IMR-90 (cell line): ENCODE measurements around the gene TMC3. TPM values are rescaled to one million over a fixed set of nuclear protein-coding genes. Genes with fewer than 3 reads are reported as not detected.

ENCODE experiments used
- ATAC-seq: fragments of 200-7000 bp; cut with Tn5 transposase; 2 replicates; pipeline ENCODE4 v1.9.1; 2020; ENCODE audit warnings: low read depth, mild to moderate bottlenecking, moderate library complexity
- BruUV-seq: library from RNA; stranded (reverse); fragments of 400-500 nt; replicated peaks from 2 replicates; lab custom pipeline; 2021; lab: Mats Ljungman, UMichigan
- CTCF ChIA-PET: fragments of 300-600 bp; formaldehyde crosslinking; extraction: SDS; loops from one replicate; lab custom pipeline; 2021; ENCODE audit warnings: antibody characterized with exemption; lab: Yijun Ruan, JAX
- POLR2A ChIA-PET: fragments of 300-600 bp; sonication (Branson Sonifier 250); formaldehyde crosslinking; loops from one replicate; lab custom pipeline; 2022; ENCODE audit warnings: antibody characterized with exemption; ENCODE audit not compliant: unreplicated experiment; lab: Charles Lee
- DNase-seq: peaks from one replicate; pipeline ENCODE4 v3.0.0; 2013
- H2AFZ ChIP-seq: replicated peaks from 2 replicates; pipeline ENCODE3; 2013; ENCODE audit warnings: low read length, mild to moderate bottlenecking; ENCODE audit not compliant: poor library complexity
- H2AK5ac ChIP-seq: 2 replicates; pipeline ENCODE4 v1.6.1; 2013; ENCODE audit warnings: low read depth, low read length, inconsistent platforms
- H2AK9ac ChIP-seq: replicated peaks from 2 replicates; pipeline ENCODE3; 2013; ENCODE audit warnings: mild to moderate bottlenecking, low read depth, low read length, moderate library complexity; ENCODE audit not compliant: poor library complexity
- H2BK120ac ChIP-seq: 2 replicates; pipeline ENCODE4 v1.6.1; 2013; ENCODE audit warnings: low read depth, low read length, inconsistent platforms
- H2BK15ac ChIP-seq: 3 replicates; pipeline ENCODE4 v1.6.1; 2013; ENCODE audit warnings: low read depth, low read length, inconsistent platforms
- H2BK20ac ChIP-seq: 2 replicates; pipeline ENCODE4 v1.6.1; 2013; ENCODE audit warnings: low read depth, mild to moderate bottlenecking, inconsistent platforms, low read length, moderate library complexity
- H2BK5ac ChIP-seq: 2 replicates; pipeline ENCODE4 v1.6.1; 2013; ENCODE audit warnings: mild to moderate bottlenecking, low read depth, low read length, inconsistent platforms; ENCODE audit not compliant: poor library complexity, severe bottlenecking
- H3K14ac ChIP-seq: replicated peaks from 2 replicates; pipeline ENCODE4 v1.6.1; 2013; ENCODE audit warnings: low read depth, low read length, inconsistent platforms
- H3K18ac ChIP-seq: 2 replicates; pipeline ENCODE4 v1.6.1; 2013; ENCODE audit warnings: low read depth, low read length, control low read depth
- H3K23ac ChIP-seq: 2 replicates; pipeline ENCODE4 v1.6.1; 2013; ENCODE audit warnings: low read depth, low read length, inconsistent platforms
- H3K27ac ChIP-seq: 2 replicates; pipeline ENCODE4 v1.5.1; 2013; ENCODE audit warnings: mild to moderate bottlenecking, control low read depth, low read length; ENCODE audit not compliant: insufficient read depth
- H3K27me3 ChIP-seq: 2 replicates; pipeline ENCODE4 v1.6.1; 2013; ENCODE audit warnings: low read length; ENCODE audit not compliant: control insufficient read depth, insufficient read depth
- H3K36me3 ChIP-seq: 2 replicates; pipeline ENCODE4 v1.6.1; 2013; ENCODE audit warnings: low read length, mixed read lengths; ENCODE audit not compliant: control insufficient read depth, insufficient read depth
- H3K4ac ChIP-seq: 2 replicates; pipeline ENCODE4 v1.6.1; 2013; ENCODE audit warnings: low read depth, low read length, inconsistent platforms
- H3K4me1 ChIP-seq: 2 replicates; pipeline ENCODE4 v1.6.1; 2013; ENCODE audit warnings: low read length, mixed read lengths; ENCODE audit not compliant: control insufficient read depth, insufficient read depth
- H3K4me2 ChIP-seq: 2 replicates; pipeline ENCODE4 v1.6.1; 2013; ENCODE audit warnings: low read depth, mild to moderate bottlenecking, control low read depth, low read length, moderate library complexity
- H3K4me3 ChIP-seq: 2 replicates; pipeline ENCODE4 v1.5.1; 2013; ENCODE audit warnings: low read depth, mild to moderate bottlenecking, control low read depth, low read length, moderate library complexity; ENCODE audit not compliant: insufficient read depth
- H3K56ac ChIP-seq: 2 replicates; pipeline ENCODE4 v1.6.1; 2013; ENCODE audit warnings: low read length, inconsistent platforms; ENCODE audit not compliant: insufficient read depth; ENCODE audit errors: extremely low read depth
- H3K79me1 ChIP-seq, 2 experiments: 2 replicates each; pipeline ENCODE4 v1.6.1; 2013; ENCODE audit warnings: low read length in 2 of 2, inconsistent platforms in 1 of 2, low read depth in 1 of 2
- H3K9ac ChIP-seq: 2 replicates; pipeline ENCODE4 v1.6.1; 2013; ENCODE audit warnings: low read depth, low read length, control low read depth
- H3K9me1 ChIP-seq: 2 replicates; pipeline ENCODE4 v1.6.1; 2013; ENCODE audit warnings: low read length, inconsistent platforms; ENCODE audit not compliant: insufficient read depth
- H3K9me3 ChIP-seq: 2 replicates; pipeline ENCODE4 v1.6.1; 2013; ENCODE audit warnings: low read length; ENCODE audit not compliant: control insufficient read depth, insufficient read depth
- H4K20me1 ChIP-seq: 2 replicates; pipeline ENCODE4 v1.6.1; 2013; ENCODE audit warnings: low read length, inconsistent platforms; ENCODE audit not compliant: insufficient read depth
- H4K5ac ChIP-seq: 2 replicates; pipeline ENCODE4 v1.6.1; 2013; ENCODE audit warnings: mild to moderate bottlenecking, low read depth, low read length, control low read depth
- H4K8ac ChIP-seq, 2 experiments: 2 replicates each; pipeline ENCODE4 v1.6.1; 2013; ENCODE audit warnings: low read depth in 2 of 2, low read length in 2 of 2, control low read depth in 1 of 2, inconsistent platforms in 1 of 2
- H4K91ac ChIP-seq: 2 replicates; pipeline ENCODE4 v1.6.1; 2013; ENCODE audit warnings: low read depth, low read length, inconsistent platforms; ENCODE audit not compliant: insufficient read depth
- CEBPB ChIP-seq: IDR thresholded peaks from 2 replicates; pipeline ENCODE4 v1.6.1; 2012; ENCODE audit warnings: low read depth, low read length, improper control_type of control experiment
- MAFK ChIP-seq: IDR thresholded peaks from 2 replicates; pipeline ENCODE4 v1.6.1; 2012; ENCODE audit warnings: low read depth, low read length, improper control_type of control experiment
- WGBS, 2 experiments: methylation state at CpG; one replicate each; pipeline versions ENCODE4 v1.1.5 to v1.1.7; 2013; ENCODE audit warnings: missing lambda C conversion rate in 2 of 2; ENCODE audit not compliant: insufficient read length in 1 of 2; ENCODE audit errors: extremely low coverage in 2 of 2; 5-methylcytosine and 5-hydroxymethylcytosine counted together
- dilution Hi-C: fragments of 300-500 bp; cut with HindIII; formaldehyde crosslinking; loops from one replicate; pipeline ENCODE4 v1.14.3; 2018; ENCODE audit warnings: low sequenced_read_pairs; ENCODE audit not compliant: unreplicated experiment
- in situ Hi-C: fragments of 300-500 bp; cut with MboI; formaldehyde crosslinking; loops from 3 replicates; pipeline ENCODE4 v1.14.3; 2019; ENCODE audit warnings: low sequenced_read_pairs, inconsistent platforms, mixed read lengths
- intact Hi-C: fragments of 100-400 bp; cut with micrococcal nuclease; formaldehyde crosslinking; loops from 2 replicates; pipeline ENCODE4 v1.10.0; 2022
- polyA plus RNA-seq, 3 experiments: library from polyadenylated mRNA; depleted of rRNA; stranded (reverse); fragments of >200 nt; gene quantifications; 2 replicates each; pipeline ENCODE4 v1.2.3, GENCODE V29; 2012; ENCODE audit warnings: low replicate concordance in 1 of 3
- total RNA-seq: library from RNA; depleted of rRNA; stranded (reverse); fragments of >200 nt; gene quantifications from 2 replicates; pipeline ENCODE4 v1.2.3, GENCODE V29; 2012

TMC3 gene
- total and polyA plus RNA-seq, 2 of the 4 experiments (the other 2 are of a cell fraction) = not detected

DNA sequence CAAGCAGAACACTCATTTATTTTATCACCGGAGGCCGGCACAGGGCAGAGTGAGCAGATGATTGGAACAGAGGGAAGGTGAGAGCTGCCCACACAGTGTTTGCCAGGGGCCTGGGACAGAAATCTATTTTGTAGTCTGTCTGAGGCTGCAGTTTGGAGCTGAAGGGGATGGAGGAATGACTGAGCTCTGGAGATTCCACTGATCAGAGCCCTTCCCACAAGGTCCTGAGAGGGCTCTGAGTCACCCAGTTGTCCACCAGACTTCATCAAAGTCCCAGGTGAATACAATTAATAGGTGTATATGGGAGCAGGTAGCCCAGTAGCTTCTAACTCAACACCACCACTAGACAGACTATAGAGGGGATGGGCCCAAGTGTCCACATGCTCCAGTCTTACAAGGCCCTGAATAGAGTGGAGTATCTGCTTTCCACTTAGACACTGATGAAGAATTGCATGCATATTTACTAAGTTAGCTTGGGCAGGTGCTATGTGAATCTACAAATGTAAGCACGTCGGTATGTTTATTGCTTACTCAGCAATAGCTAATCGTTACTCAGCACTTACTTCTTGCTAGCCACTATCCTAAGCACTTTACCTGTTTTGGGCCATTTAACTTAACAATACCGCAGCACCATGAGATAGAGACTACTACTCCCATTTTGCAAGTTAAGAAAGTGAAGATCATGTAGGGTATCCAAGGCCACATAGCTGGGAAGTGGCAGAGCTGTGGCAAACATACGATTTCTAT is 47.4 kb downstream of the TMC3 start:
- Histone ChIP-seq H3K4me1 (peaks cover 29% of the 10 kb centered on the region), H3K36me3 (peaks cover 2% of the 10 kb centered on the region; the same call in 1 of the 2 replicates), H3K79me1 (peaks cover 16 to 42% of the 10 kb centered on the region in 2 experiments), H3K18ac (peak overlapping the region; percentile 71), H3K23ac (peak overlapping the region; percentile 8), H2AK5ac (peak overlapping the region; percentile 39; the same call in 1 of the 2 replicates), H2BK5ac (peak overlapping the region; percentile 95), H4K20me1 (no peaks in the 10 kb centered on the region), H3K27ac (peak overlapping the region; percentile 60; the same call in 1 of the 2 replicates), H2AK9ac (peak overlapping the region; percentile 25), H3K4me3 (no peak overlapping the region), H4K8ac (peak overlapping the region in 1 of 2 experiments; percentile 19; a peak in 2 of 4 replicates), H3K27me3 (no peaks in the 10 kb centered on the region), H2BK20ac (peak overlapping the region; percentile 70), H3K4me2 (peak overlapping the region; percentile 62; the same call in 1 of the 2 replicates), H3K9ac (no peak overlapping the region; the same call in 1 of the 2 replicates), H2BK120ac (peak overlapping the region; percentile 64), H3K4ac (peak overlapping the region; percentile 4), H3K56ac (no peak overlapping the region), H4K91ac (peak overlapping the region; percentile 12; the same call in 1 of the 2 replicates), H2BK15ac (peak overlapping the region; percentile 5; the same call in 1 of the 3 replicates), H3K14ac (peak overlapping the region; percentile 55), H3K9me3 (no peaks in the 10 kb centered on the region), H2AFZ (peak overlapping the region; percentile 65), H3K9me1 (peaks cover 21% of the 10 kb centered on the region), H4K5ac (peak overlapping the region; percentile 90)
- POLR2A ChIA-PET = no interaction called here
- intact Hi-C loops = loop anchor here (5.0 kb wide), 1 partner anchor 61 kb away; no protein-coding TSS in a partner anchor
- no TSS peak for BruUV-seq
- dilution Hi-C loops = no loop called here
- CTCF ChIA-PET = interaction anchor here (0.7 to 2.2 kb wide), 3 partner anchors 10 to 51 kb away, joined by 3 to 8 read pairs (median 4); no protein-coding TSS in a partner anchor
- DNase-seq (peak; percentile 38), ATAC-seq (no peak)
- peak; percentile 99 for TF ChIP-seq MAFK
- no peak for TF ChIP-seq CEBPB
- in situ Hi-C loops = no loop called here
- WGBS, 2 experiments = no CpG with 5 or more reads among the region's 7 CpGs
